Thyroid gland (tissue), 4 donors: Measurements from ENCODE around the gene CRYAA. TPM values are rescaled to one million over a fixed set of nuclear protein-coding genes. Genes with fewer than 3 reads are reported as not detected.
"Not testable (repeated sequence)": the region's sequence is repeated elsewhere in the genome, so short reads cannot be mapped to it uniquely, and the experiment has no call there.

Source experiments
- DNase-seq, 2 donors: peaks; one replicate each; pipeline ENCODE4 v3.0.0-alpha.2; 2019
- H3K27ac ChIP-seq, 3 donors: fragments of 200-600 bp; sonication (generic); 1 replicate in 2 of 3; 2 replicates in 1 of 3; pipeline ENCODE4 v1.5.1; 2016 to 2019; ENCODE audit warnings: mild to moderate bottlenecking in 1 of 3, moderate library complexity in 1 of 3
- H3K27me3 ChIP-seq: fragments of 200-600 bp; sonication (generic); one replicate; pipeline ENCODE4 v1.5.1; 2019
- H3K36me3 ChIP-seq, 2 donors: fragments of 200-600 bp; sonication (generic); one replicate each; pipeline ENCODE4 v1.5.1; 2016 to 2019
- H3K4me1 ChIP-seq, 2 donors: fragments of 200-600 bp; sonication (generic); one replicate each; pipeline ENCODE4 v1.5.1; 2017 to 2019
- H3K4me3 ChIP-seq, 3 donors: fragments of 200-600 bp; sonication (generic); replicated peaks in 1 of 3; 1 replicate in 2 of 3; 2 replicates in 1 of 3; pipeline ENCODE4 v1.5.1; 2016; ENCODE audit warnings: mild to moderate bottlenecking in 1 of 3
- H3K9me3 ChIP-seq: fragments of 200-600 bp; sonication (generic); one replicate; pipeline ENCODE4 v1.5.1; 2017
- WGBS, 2 donors: methylation state at CpG; one replicate each; pipeline ENCODE4 v1.1.5; 2017; 5-methylcytosine and 5-hydroxymethylcytosine counted together
- intact Hi-C: fragments of 100-400 bp; cut with DNase I; formaldehyde crosslinking; loops from one replicate; pipeline ENCODE4 v1.15.1; 2023
- total RNA-seq, 4 donors: library from RNA; depleted of rRNA; stranded (reverse); fragments of >200 nt; gene quantifications; one replicate each; pipeline ENCODE4 v1.2.3, GENCODE V29; 2016

Gene CRYAA
- total RNA-seq, 4 donors from 2014 or later, result not detected

DNA sequence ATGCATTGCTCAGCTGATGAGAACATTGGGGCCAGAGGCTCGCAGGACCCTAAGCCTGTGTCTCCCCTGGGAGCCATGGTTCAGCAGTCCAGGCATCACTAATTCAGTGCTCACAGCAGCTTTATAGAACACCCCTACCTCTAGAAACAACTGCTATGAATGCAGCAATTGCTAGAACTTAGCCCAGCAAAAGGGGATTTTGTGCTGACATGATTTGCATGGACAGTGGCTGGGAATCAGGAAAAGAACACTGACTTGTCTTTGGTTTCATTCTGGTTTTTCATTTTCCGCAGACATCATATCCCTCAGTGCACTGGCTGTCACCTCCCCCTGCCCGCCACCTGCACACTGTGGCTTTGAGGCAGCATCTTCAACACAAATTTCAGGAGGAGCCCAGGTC lies 4.0 kb upstream of the CRYAA start:
- no CpG with 5 or more reads among the region's 3 CpGs for WGBS, 2 donors
- H3K4me3 ChIP-seq, H3K27ac ChIP-seq, DNase-seq, H3K9me3 ChIP-seq, intact Hi-C loops, H3K4me1 ChIP-seq, H3K27me3 ChIP-seq, H3K36me3 ChIP-seq: not testable (repeated sequence)

DNA sequence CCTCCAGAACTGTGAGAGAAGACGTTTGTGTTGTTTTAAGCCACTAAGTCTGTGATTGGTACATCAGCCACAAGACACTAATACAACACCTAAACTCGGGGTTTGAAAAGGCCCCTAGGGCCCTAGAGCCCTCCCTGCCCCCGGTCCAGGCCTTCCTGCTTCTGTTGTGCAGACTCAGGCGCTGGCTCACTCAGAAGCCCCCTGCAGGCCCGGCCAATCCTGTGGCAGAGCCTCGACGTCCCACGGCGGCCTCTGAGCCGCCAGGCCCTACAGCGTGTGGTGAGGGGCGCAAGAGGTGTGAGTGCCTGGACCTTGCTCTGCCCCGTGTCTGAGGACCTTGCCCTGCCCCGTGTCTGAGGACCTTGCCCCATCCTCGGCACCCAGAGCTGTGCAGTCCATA lies 3.1 kb upstream of the CRYAA start:
- DNase-seq, H3K9me3 ChIP-seq, H3K4me1 ChIP-seq, H3K27ac ChIP-seq, intact Hi-C loops, H3K36me3 ChIP-seq, H3K4me3 ChIP-seq, H3K27me3 ChIP-seq: not testable (repeated sequence)
- WGBS, 2 donors, result no CpG with 5 or more reads among the region's 15 CpGs

DNA sequence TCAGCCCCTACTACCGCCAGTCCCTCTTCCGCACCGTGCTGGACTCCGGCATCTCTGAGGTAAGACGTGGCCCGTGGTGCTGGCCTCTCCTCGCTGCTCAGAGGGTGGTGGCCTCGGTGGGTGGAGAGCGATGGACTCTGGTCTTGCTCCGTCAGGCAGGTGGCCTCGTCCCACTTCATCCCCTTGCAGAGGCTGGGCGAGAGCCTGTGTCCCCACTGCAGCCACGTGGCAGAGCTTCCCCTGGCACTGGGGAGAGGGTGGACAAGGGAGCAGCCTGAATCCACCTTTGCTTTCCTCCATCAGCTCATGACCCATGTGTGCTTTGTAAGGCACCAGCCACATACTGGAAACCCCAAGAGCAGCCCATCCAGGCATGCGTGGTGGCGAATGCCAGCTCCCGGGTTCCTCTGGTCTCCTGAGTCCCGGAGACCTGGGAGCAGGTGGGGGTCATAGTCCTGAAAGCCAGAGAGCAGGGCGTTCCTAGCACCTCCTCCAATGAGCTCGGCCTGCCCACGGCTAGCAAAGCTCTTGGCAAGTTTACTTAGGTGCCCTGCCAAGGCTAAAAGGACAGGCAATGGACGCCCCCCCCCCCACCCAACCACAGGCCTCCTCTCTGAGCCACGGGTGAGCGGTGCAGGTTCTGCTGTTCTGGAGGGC lies 550 bp downstream of the CRYAA start:
- 80% methylated on average over 1 of the region's 23 CpGs; no CpG with 5 or more reads in 1 of the 2 donors for WGBS, 2 donors
- H3K9me3 ChIP-seq, DNase-seq, intact Hi-C loops, H3K36me3 ChIP-seq, H3K27ac ChIP-seq, H3K27me3 ChIP-seq, H3K4me3 ChIP-seq, H3K4me1 ChIP-seq: not testable (repeated sequence)

DNA sequence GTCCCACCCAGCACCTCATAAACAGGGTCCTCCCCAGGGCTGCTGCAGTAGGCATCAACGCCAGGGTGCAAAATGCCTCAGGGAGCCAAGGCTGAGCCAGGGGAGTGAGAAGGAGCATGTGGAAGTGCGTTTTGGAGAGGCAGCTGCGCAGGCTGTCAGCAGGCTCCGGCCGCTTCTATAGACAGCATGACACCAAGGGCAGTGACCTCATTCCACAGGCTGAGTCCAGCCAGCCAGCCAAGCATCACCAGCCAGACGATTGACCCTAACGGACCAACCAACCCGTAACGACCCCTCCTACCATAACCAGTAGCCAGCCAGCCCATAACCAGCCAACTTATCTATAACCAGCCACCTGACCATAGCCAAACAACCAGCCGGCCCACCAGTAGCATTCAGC lies 1.1 kb downstream of the CRYAA start:
- H3K4me3 ChIP-seq, H3K9me3 ChIP-seq, DNase-seq, H3K36me3 ChIP-seq, H3K4me1 ChIP-seq, H3K27me3 ChIP-seq, intact Hi-C loops, H3K27ac ChIP-seq: not testable (repeated sequence)
- no CpG with 5 or more reads among the region's 10 CpGs for WGBS, 2 donors

DNA sequence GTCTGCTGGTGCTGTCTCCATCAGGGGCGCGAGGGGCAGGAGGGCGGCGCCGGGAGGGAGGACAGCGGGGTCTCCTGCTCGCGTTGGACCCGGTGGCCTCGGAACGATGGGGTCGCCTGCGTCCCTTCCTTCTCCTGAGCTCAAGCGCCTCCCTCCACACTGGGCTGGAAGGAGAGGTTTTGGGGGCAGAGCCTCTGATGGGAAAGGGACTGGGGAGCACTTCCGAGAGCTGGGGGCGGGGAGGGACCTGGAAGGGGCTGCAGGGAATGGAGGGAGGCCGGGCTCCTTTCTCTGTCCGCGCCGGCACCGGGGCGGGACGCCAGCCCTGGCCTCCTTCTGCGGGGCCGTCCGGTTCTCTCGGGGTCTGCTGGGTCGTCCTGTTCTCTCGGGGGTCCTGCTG lies 4.0 kb downstream of the CRYAA start:
- no CpG with 5 or more reads among the region's 29 CpGs for WGBS, 2 donors
- H3K27ac ChIP-seq, H3K9me3 ChIP-seq, H3K27me3 ChIP-seq, H3K4me1 ChIP-seq, H3K36me3 ChIP-seq, H3K4me3 ChIP-seq, DNase-seq, intact Hi-C loops: not testable (repeated sequence)

DNA sequence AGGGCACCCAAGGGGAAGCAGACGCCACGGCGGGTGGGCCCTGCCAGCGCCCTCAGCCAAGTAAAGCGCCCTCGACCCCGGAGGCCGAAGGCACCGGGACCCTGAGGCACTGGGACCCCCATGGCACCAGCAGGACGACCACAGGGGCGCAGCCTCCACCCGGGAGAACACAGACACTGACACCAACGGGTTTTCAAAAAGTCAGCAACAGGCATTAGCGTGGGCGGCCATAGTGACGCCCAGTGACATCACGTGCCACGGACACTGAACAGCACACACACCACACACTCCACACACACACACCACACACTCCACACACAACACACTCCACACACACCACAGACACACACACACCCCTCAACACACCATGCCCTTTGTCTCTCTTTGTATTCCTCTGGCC lies 4.6 kb downstream of the CRYAA start:
- H3K27me3 ChIP-seq, H3K9me3 ChIP-seq, H3K4me3 ChIP-seq, H3K36me3 ChIP-seq, H3K4me1 ChIP-seq, H3K27ac ChIP-seq, DNase-seq, intact Hi-C loops: not testable (repeated sequence)
- whole genome bisulfite sequencing, 2 donors, result no CpG with 5 or more reads among the region's 18 CpGs

DNA sequence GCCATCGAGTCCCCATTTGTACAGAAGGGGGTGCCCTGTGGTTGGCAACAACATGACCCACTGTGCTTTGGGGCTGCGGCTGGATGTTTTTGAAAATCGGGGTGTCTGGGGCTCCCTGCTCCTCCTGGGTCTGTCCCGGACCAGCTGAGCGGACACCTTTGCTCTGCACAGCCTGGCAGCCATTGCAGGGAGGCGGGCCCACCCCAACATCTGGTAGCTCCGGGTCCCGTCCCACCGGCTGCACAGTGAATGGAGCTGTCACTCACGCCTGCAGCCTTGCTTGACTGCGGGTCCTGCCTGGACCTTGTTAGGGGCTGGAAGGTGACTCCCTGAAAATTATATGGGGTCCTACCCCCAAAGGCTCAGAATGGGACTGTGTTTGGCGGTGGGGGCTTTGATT lies 5.1 kb downstream of the CRYAA start:
- H3K27ac ChIP-seq, DNase-seq, intact Hi-C loops, H3K9me3 ChIP-seq, H3K27me3 ChIP-seq, H3K36me3 ChIP-seq, H3K4me1 ChIP-seq, H3K4me3 ChIP-seq: not testable (repeated sequence)
- WGBS, 2 donors, result no CpG with 5 or more reads among the region's 12 CpGs

DNA sequence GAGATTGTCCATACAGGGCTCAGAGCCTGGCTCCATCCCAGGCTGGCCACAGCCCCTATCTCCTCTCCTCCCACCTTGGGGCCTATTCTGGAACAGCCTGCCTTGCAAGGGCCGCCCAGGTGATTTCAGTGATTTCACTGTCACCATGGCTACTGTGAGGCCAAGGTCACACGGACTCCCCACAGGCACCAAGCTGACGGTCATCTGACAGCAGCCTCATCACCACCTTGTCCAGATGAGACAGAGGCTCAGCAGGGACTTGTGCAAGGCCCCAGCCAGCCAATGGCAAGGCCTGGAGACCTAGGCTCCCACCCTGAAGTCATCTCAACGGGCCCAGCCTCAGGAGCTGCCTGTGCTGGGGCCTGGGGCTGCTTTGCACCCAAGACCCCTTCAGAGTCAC lies 6.2 kb downstream of the CRYAA start:
- no CpG with 5 or more reads among the region's 4 CpGs for WGBS, 2 donors

DNA sequence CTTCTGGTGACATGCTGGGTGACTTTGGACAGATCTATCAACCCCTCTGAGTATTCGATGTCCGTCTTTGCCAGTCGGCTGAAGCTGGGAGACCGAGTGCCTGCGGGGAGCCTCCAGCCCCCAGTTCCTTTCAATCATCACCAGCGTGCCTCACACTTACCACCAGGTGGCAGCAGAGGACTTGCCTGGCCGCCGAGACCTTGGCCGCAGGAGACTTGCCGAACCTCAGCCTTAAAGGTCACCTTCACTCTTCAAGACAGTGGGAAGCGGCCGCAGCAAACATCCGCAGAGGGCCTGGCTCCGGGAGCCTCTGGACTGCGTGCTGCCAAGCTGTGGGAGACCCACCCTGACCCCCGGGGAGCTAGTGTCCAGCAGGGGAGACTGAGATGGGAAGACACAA lies 7.8 kb downstream of the CRYAA start:
- H3K27me3 ChIP-seq, H3K27ac ChIP-seq, H3K4me1 ChIP-seq, DNase-seq, H3K36me3 ChIP-seq, H3K4me3 ChIP-seq, intact Hi-C loops, H3K9me3 ChIP-seq: not testable (repeated sequence)
- no CpG with 5 or more reads among the region's 16 CpGs for WGBS, 2 donors

More for the DNA sequence above, 6.2 kb downstream of the CRYAA start:
- H3K9me3 ChIP-seq, H3K4me1 ChIP-seq, H3K36me3 ChIP-seq, H3K27ac ChIP-seq, H3K27me3 ChIP-seq, H3K4me3 ChIP-seq, DNase-seq, intact Hi-C loops: not testable (repeated sequence)

DNA sequence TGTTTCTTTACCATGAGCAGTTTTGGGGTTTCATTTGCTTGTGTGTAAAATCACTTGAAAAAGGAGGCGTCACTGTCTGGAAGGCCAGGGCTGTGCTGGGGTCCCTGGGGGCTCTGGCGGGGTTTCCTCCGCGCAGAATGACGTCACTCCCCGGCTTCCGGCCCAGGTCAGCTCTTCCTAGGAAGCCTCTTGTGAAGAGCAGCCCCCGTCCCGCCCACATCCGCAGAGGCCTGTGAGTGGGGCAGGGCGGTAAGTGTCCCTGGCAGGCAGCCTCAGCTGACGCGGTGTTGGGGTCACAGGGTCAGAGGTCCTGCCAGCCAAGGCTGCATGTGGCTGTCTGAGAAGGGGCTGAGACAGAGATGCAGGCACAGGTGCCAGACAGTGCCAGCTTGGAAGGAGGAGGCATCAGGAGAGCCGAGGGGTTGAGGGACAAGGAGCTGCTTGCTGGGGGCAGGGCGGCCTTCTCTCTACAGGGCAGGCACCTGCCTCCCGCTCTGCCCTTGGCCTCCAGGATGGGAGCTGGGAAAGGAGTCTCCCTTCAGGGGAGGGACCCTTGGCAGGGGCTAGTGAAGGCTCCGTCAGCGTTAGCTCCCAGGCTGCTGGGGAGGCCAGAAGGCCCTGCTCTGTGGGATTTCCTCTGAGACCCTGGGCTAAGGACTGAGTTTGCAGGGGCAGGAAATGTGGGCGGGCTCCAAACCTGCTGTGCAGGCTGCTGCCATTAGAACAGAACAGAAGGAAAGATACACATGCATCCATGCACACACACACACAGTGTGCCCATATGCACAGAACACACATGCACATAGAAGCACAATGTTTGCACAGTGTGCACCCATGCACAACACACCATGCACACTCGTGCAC lies 8.5 kb downstream of the CRYAA start:
- DNase-seq, H3K36me3 ChIP-seq, H3K4me3 ChIP-seq, H3K9me3 ChIP-seq, intact Hi-C loops, H3K27me3 ChIP-seq, H3K4me1 ChIP-seq, H3K27ac ChIP-seq: not testable (repeated sequence)
- WGBS, 2 donors, result no CpG with 5 or more reads among the region's 20 CpGs

DNA sequence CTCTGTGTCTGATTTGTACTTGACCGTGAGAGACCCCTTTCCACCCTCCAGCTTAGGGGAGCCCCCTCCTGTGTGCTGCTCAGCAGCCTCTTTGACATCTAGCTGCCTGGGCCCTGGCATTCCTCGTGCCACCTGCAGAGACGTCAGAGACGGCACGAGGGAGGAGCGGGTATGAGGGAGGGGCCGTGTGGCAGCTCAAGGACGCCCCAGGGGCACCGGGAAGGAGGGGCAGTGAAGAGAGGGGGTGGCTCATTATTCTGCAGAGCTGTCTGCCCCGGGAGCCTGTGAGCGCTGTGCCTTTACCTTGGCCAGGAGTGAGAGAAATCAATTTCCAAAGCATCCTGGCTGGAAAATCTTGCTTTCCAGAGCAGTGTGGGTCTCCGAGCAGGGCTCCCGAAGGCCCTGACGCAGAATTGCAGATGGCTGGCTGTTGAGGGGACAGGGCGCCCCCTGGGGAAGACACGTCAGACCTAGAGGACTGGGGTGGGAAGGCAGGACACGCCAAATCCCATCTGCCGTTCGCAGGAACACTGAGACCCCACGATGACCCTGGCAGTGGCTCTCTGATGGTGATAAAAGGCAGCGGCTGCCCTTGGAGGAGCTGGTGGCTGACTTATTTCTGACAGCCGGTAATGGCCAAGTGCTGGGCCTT lies 9.5 kb downstream of the CRYAA start:
- not testable (repeated sequence) for H3K36me3 ChIP-seq

DNA sequence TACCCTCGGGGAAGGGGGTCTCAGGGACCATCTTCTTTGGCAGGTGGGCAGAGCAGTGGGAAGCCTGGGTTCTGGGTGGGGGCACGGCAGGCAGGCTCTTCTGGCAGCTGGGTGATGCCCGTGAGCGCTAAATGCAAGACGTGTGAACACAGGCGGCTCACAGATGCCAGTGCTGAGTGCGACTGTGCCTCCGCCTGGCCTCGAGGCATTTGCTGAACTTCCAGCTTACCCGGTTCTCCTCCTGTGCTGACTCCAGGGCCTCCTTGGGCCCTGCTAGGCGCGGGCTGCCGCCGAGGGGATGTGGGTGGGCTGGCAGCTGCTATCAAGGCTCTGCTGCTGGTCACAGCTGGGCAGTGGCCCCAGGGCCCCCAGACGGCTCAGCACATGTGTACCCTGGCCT lies 12.2 kb downstream of the CRYAA start:
- H3K27ac ChIP-seq, DNase-seq, intact Hi-C loops, H3K36me3 ChIP-seq, H3K4me3 ChIP-seq, H3K4me1 ChIP-seq, H3K27me3 ChIP-seq, H3K9me3 ChIP-seq: not testable (repeated sequence)
- WGBS, 2 donors, result no CpG with 5 or more reads among the region's 15 CpGs

More for the DNA sequence above, 9.5 kb downstream of the CRYAA start:
- H3K27me3 ChIP-seq, H3K4me1 ChIP-seq, intact Hi-C loops, H3K4me3 ChIP-seq, DNase-seq, H3K9me3 ChIP-seq, H3K27ac ChIP-seq: not testable (repeated sequence)
- no CpG with 5 or more reads among the region's 22 CpGs for WGBS, 2 donors

DNA sequence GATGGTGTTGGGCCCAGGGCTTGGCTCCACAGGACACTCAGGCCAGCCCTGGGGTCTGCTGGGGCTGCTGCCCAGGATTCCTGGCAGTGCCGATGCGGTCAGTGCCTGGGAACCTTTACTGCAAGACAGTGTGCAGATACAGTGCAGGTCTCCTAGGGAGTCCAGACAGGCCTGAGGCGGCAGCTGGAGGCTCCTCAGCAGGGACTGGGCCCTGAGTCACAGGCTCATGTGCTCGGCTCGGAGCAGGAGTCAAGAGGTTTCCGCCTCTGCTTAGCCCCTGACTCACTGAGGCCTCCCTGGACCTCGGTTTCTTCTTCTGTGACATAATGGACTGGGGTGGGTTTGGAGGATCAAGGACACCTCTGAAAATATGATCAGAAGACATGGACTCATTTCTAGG lies 18.5 kb downstream of the CRYAA start:
- H3K4me1 ChIP-seq, DNase-seq, H3K36me3 ChIP-seq, H3K27me3 ChIP-seq, H3K9me3 ChIP-seq, intact Hi-C loops, H3K27ac ChIP-seq, H3K4me3 ChIP-seq: not testable (repeated sequence)
- 78% methylated on average over 2 of the region's 7 CpGs; no CpG with 5 or more reads in 1 of the 2 donors for WGBS, 2 donors
